Stimulated activated effector memory CD8-positive, alpha-beta T cell treated with anti-CD3 and anti-CD28 coated beads, Interleukin-12 subunit alpha, Interleukin-12 subunit beta, amount 100 ng/mL, for 72 hours (primary cell): ENCODE measurements around the gene FCHSD2.

Experiments used
- ATAC-seq: fragments of 150-1000 bp; cut with Tn5 transposase; 2 replicates; pipeline ENCODE4 v1.10.0; 2021
- DNase-seq, 2 donors: peaks; one replicate each; pipeline ENCODE4 v3.0.0; 2021 to 2022; ENCODE audit warnings: low spot score in 2 of 2
- H3K27ac Mint-ChIP-seq: one replicate; pipeline ENCODE4 v1.8.0; 2022; ENCODE audit warnings: mild to moderate bottlenecking, mixed read lengths
- H3K36me3 Mint-ChIP-seq: one replicate; pipeline ENCODE4 v1.8.0; 2022; ENCODE audit warnings: mild to moderate bottlenecking, mixed read lengths
- H3K4me1 Mint-ChIP-seq: one replicate; pipeline ENCODE4 v1.8.0; 2022; ENCODE audit warnings: mixed read lengths
- H3K4me3 Mint-ChIP-seq: one replicate; pipeline ENCODE4 v1.8.0; 2022; ENCODE audit warnings: mild to moderate bottlenecking, mixed read lengths
- H3K9me3 Mint-ChIP-seq: one replicate; pipeline ENCODE4 v1.8.0; 2022; ENCODE audit warnings: mixed read lengths

FCHSD2 gene

DNA sequence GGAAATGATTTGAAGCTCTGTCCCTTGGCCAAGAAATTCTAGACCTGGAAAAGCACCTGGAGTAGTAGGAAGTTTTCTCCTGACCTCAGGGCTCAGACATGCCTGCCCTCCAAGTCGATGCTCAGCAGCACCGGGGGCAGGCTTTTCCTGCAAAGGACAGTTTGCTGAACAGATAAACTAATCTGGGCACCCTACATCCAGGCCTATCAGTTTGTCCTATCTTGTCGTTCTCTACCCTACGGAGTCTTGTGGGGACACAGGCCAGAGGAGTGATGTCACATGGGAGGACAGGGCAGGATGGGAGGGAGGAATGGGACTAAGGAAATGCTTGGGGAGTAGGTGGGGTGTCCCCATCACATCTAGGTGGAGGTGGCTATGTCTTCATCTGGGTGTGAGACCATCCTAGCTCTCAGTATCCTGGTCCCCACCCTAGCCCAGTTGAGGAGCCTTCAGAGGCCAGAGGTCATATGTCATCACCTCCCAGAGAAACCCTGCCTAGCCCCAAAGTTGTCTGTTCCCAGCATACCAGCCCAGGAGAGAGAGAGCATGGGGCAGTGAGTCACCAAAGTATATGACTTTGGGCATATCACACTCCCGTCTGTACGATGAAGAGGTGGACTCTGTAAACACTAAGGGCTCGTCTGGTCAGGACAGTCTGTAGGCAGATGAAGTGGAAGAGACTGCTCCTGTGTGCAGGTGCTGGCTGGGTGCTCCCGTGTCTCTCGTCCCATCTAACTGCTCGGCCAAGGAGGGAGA is 18.1 kb upstream of the FCHSD2 start:
- no peak for ATAC-seq
- no peaks in the 10 kb centered on the region for H3K9me3 Mint-ChIP-seq
- H3K36me3 Mint-ChIP-seq, result no peaks in the 10 kb centered on the region
- H3K27ac Mint-ChIP-seq, result peak overlapping the region; percentile 8
- peaks cover 2% of the 10 kb centered on the region for H3K4me1 Mint-ChIP-seq
- DNase-seq, result no peak
- no peak overlapping the region for H3K4me3 Mint-ChIP-seq

DNA sequence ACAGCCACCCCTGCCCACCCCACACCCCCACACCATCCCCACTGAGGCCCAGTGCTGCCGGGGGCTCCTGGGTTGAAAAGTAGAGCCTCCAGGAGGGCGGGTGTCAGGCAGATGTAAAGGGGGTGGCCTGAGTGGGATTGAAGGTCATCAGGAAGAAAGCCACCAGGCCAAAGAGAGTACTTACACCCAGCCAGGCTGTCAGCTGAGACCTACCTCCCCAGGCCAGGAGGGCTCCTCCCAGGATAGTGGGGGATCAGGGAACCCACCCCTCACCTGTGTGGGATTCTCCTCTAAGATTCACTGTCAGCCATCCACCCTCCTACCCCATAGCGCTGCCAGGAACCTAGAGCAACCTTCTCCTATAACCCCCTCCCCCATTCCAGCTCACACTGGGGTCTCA is 17.2 kb upstream of the FCHSD2 start:
- H3K36me3 Mint-ChIP-seq, result no peaks in the 10 kb centered on the region
- ATAC-seq (no peak), DNase-seq (no peak)
- peaks cover 11% of the 10 kb centered on the region for H3K4me1 Mint-ChIP-seq
- H3K4me3 Mint-ChIP-seq, result no peak overlapping the region
- no peaks in the 10 kb centered on the region for H3K9me3 Mint-ChIP-seq
- H3K27ac Mint-ChIP-seq, result peak overlapping the region; percentile 8

DNA sequence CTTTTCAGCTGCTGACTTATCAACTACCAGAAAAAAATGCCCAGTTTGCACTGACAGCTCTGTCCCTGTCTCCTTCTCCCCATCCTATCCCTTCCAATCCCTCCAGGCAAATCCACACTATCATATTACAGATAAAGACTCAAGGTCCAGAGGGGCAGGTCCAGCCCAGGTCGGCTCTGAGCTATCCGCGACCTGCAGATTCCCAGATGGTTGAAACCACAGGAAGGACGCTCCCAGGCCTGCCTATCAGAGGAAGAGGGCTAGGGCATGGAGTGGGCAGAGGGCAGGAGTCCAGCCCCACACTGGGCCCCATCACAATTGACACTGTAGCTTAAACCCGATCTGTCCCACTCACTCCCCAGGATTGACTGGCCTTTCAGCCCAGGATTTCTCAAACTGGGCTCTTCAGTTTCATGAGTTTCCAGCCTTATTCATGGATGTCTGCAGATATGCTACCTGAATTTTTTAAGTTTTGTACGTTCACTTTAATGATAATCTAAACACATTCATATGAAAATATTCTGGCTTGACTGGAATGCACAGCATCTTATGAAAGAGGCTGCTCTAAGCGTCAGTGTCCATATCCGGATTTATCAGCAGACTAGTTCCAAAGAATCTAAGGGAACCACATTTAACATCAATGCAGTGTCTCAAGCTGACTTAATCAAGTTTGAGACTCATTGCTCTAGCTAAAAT is 16.4 kb upstream of the FCHSD2 start:
- ATAC-seq (no peak), DNase-seq (no peak)
- H3K4me1 Mint-ChIP-seq, result peaks cover 19% of the 10 kb centered on the region
- H3K27ac Mint-ChIP-seq, result peak overlapping the region; percentile 20
- no peaks in the 10 kb centered on the region for H3K9me3 Mint-ChIP-seq
- H3K4me3 Mint-ChIP-seq, result no peak overlapping the region
- no peaks in the 10 kb centered on the region for H3K36me3 Mint-ChIP-seq

GRCh38 chr11:73157101-73158010 is 15.2 kb upstream of the FCHSD2 start:
- Mint-ChIP-seq H3K4me3 (no peak overlapping the region), H3K27ac (peak overlapping the region; percentile 20), H3K36me3 (no peaks in the 10 kb centered on the region), H3K4me1 (peaks cover 30% of the 10 kb centered on the region), H3K9me3 (no peaks in the 10 kb centered on the region)
- DNase-seq, result no peak
- ATAC-seq, result peak; percentile 29

- H3K4me3 Mint-ChIP-seq, result no peak overlapping the region
- ATAC-seq (no peak), DNase-seq (no peak)
- no peaks in the 10 kb centered on the region for H3K36me3 Mint-ChIP-seq
- H3K4me1 Mint-ChIP-seq, result peaks cover 33% of the 10 kb centered on the region
- H3K27ac Mint-ChIP-seq, result peak overlapping the region; percentile 20
- no peaks in the 10 kb centered on the region for H3K9me3 Mint-ChIP-seq
Observed at GRCh38 chr11:73156686-73157085, 14.6 kb upstream of the FCHSD2 start.

DNA sequence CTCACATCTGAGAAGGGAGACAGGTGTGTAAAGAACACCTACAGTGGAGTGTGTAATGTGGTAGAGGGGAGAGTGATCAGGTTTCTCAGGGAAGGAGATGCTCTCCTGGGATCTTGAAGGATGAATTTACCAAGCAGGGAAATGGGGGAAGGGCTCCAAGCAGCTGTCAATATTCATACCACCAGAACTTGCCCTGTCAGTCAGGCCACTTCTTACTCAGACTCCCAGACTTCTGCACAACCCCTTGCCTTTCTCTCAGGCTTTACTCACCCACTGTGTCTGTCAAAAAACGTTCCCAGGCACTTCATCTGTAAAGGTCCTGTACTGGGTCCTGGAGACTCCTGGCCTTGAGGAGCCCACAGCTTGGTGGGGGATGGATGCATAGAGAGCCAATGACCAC is 14.0 kb upstream of the FCHSD2 start:
- H3K4me3 Mint-ChIP-seq, result no peak overlapping the region
- H3K27ac Mint-ChIP-seq, result peak overlapping the region; percentile 20
- no peaks in the 10 kb centered on the region for H3K9me3 Mint-ChIP-seq
- no peak for DNase-seq
- ATAC-seq, result no peak
- H3K4me1 Mint-ChIP-seq, result peaks cover 37% of the 10 kb centered on the region
- no peaks in the 10 kb centered on the region for H3K36me3 Mint-ChIP-seq

DNA sequence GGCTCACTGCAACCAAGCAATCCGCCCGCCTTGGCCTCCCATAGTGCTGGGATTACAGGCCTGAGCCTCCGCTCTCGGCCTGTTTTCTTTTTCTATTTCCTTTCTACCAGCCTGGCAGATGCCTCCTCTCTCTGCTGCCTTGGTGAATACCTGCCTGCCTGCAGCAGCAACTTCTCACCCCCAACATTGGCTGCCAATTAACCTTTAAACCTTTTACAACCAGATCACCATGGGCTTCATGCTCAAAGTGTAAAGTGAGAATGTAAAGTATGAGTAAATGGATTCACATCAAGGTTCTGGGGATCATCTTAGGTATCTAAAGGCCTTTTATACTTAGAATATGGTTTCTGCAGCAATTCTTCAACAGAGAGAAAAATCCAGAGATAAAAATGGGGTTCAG is 13.0 kb upstream of the FCHSD2 start:
- H3K4me1 Mint-ChIP-seq, result peaks cover 40% of the 10 kb centered on the region
- no peak overlapping the region for H3K4me3 Mint-ChIP-seq
- peak overlapping the region; percentile 20 for H3K27ac Mint-ChIP-seq
- DNase-seq (no peak), ATAC-seq (no peak)
- no peaks in the 10 kb centered on the region for H3K9me3 Mint-ChIP-seq
- no peaks in the 10 kb centered on the region for H3K36me3 Mint-ChIP-seq

GRCh38 chr11:73154178-73154577 is 12.1 kb upstream of the FCHSD2 start:
- Mint-ChIP-seq H3K4me3 (peak overlapping the region; percentile 31), H3K4me1 (peaks cover 44% of the 10 kb centered on the region), H3K36me3 (no peaks in the 10 kb centered on the region), H3K9me3 (no peaks in the 10 kb centered on the region), H3K27ac (peak overlapping the region; percentile 20)
- ATAC-seq (peak; percentile 62), DNase-seq (no peak)

GRCh38 chr11:73152861-73153483 is 10.9 kb upstream of the FCHSD2 start:
- peaks cover 44% of the 10 kb centered on the region for H3K4me1 Mint-ChIP-seq
- peak; percentile 63 for ATAC-seq

GRCh38 chr11:73152086-73152853 is 10.2 kb upstream of the FCHSD2 start:
- no peaks in the 10 kb centered on the region for H3K36me3 Mint-ChIP-seq
- H3K27ac Mint-ChIP-seq, result peak overlapping the region; percentile 20
- H3K9me3 Mint-ChIP-seq, result no peaks in the 10 kb centered on the region
- peaks cover 44% of the 10 kb centered on the region for H3K4me1 Mint-ChIP-seq
- peak; percentile 49 for ATAC-seq
- DNase-seq, result no peak
- H3K4me3 Mint-ChIP-seq, result no peak overlapping the region

More at GRCh38 chr11:73152861-73153483, 10.9 kb upstream of the FCHSD2 start:
- Mint-ChIP-seq H3K9me3 (no peaks in the 10 kb centered on the region), H3K36me3 (no peaks in the 10 kb centered on the region), H3K4me3 (no peak overlapping the region), H3K27ac (peak overlapping the region; percentile 20)
- DNase-seq, result no peak

DNA sequence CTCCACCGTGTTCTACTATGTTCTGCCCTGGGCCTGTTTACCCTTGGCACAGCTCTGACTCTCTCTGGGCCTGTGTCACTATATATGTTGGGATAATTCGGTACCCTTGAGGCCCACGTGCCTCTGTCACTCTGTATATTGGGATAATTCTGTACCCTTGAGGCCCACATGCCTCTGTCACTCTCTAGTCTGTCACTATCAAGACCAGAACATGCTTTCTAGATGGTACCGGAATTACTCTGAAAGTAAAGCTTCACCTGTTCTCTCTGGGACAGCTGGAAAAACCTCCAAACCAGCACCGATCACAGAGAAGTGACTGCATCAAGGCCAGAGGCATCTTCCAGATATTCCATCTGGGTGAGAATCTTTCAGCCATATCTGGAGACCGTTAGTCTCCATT is 9.3 kb upstream of the FCHSD2 start:
- DNase-seq (no peak), ATAC-seq (no peak)
- Mint-ChIP-seq H3K4me1 (peaks cover 48% of the 10 kb centered on the region), H3K36me3 (no peaks in the 10 kb centered on the region), H3K27ac (peak overlapping the region; percentile 0), H3K9me3 (no peaks in the 10 kb centered on the region), H3K4me3 (no peak overlapping the region)

- peaks cover 38% of the 10 kb centered on the region for H3K4me1 Mint-ChIP-seq
Observed at GRCh38 chr11:73149105-73149504, 7.0 kb upstream of the FCHSD2 start.

DNA sequence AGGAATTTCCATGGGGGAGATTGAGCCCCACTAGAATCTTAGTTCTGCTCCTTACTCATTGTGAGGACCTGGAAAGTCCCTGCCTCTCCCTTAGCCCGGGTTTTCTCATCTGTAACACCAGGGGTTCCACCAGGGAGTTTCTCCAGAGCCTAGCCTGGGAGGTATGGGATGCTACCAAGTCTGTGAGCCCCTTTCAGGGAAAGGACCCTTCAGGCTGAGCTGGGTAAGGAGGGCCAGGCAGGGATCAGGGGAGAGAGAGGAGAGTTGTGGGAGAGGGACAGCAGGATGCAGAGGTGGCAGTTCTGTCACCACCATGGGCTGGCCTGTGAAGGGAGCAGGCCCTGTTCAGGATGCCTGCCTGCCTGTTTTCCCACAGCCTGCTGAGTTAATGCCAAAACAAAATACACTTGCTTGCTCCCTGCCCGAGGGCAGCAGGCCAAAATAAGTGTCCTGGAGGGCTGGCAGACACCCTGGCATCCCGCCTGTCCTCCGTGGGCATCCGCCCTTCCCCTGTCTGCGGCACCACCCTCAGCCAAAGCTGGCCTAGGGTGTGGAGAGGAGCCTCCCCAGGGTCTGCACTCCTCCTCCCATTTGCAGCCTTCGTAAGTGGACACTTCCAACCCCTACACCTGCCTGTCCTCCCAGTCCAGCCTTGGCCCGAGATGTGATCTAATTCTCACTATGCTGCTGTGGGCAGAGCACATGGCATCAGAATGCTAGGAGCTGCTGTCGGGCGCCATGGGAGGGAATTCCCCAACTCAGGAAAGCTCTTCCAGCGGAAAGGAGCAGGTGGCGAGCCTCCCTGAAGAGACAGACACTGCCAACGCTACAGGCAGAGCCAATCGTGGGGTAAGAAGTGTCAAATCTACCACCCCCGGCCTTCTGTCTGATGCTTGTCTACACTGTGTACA is 5.9 kb upstream of the FCHSD2 start:
- ATAC-seq (no peak), DNase-seq (no peak)
- no peak overlapping the region for H3K4me3 Mint-ChIP-seq
- peaks cover 33% of the 10 kb centered on the region for H3K4me1 Mint-ChIP-seq
- no peaks in the 10 kb centered on the region for H3K9me3 Mint-ChIP-seq
- H3K36me3 Mint-ChIP-seq, result peaks cover under 1% of the 10 kb centered on the region
- no peak overlapping the region for H3K27ac Mint-ChIP-seq

More at GRCh38 chr11:73149105-73149504, 7.0 kb upstream of the FCHSD2 start:
- DNase-seq (no peak), ATAC-seq (no peak)
- Mint-ChIP-seq H3K27ac (no peak overlapping the region), H3K9me3 (no peaks in the 10 kb centered on the region), H3K36me3 (no peaks in the 10 kb centered on the region), H3K4me3 (no peak overlapping the region)
